Measurements from ENCODE around the gene DMD.
"Not testable (repeated sequence)": the region's sequence is repeated elsewhere in the genome, so short reads cannot be mapped to it uniquely, and the experiment has no call there.

Gene DMD

GRCh38 chrX:33211356-33212260 is at the start of gene DMD:
Gene DMD, minus strand, starts transcription at chrX:33211549. Its CDS starts 237 bp downstream, at chrX:33211312.
- no peak for DNase-seq (ENCODE audit: low read depth, low spot score)

GRCh38 chrX:33252306-33252825 is 41.0 kb upstream of the DMD start:
- DNase-seq (ENCODE audit: low read depth, low spot score): no peak

- no peak for DNase-seq (ENCODE audit: low read depth, low spot score)
Observed at GRCh38 chrX:33218819-33219218, 7.5 kb upstream of the DMD start.

- no peak for DNase-seq (ENCODE audit: low read depth, low spot score)
Observed at GRCh38 chrX:33210156-33210555, 1.2 kb downstream of the DMD start.

GRCh38 chrX:33207056-33207455 is 4.3 kb downstream of the DMD start:
- no peak for DNase-seq (ENCODE audit: low read depth, low spot score)

GRCh38 chrX:33205321-33205720 is 6.0 kb downstream of the DMD start:
- DNase-seq (ENCODE audit: low read depth, low spot score): no peak

GRCh38 chrX:33204889-33205288 is 6.5 kb downstream of the DMD start:
- DNase-seq (ENCODE audit: low read depth, low spot score): no peak

GRCh38 chrX:33198561-33199279 is 12.6 kb downstream of the DMD start:
- DNase-seq (ENCODE audit: low read depth, low spot score): no peak

GRCh38 chrX:33195698-33196097 is 15.7 kb downstream of the DMD start:
- no peak for DNase-seq (ENCODE audit: low read depth, low spot score)

GRCh38 chrX:33194876-33195433 is 16.4 kb downstream of the DMD start:
- no peak for DNase-seq (ENCODE audit: low read depth, low spot score)

GRCh38 chrX:33194289-33194688 is 17.1 kb downstream of the DMD start:
- no peak for DNase-seq (ENCODE audit: low read depth, low spot score)

- no peak for DNase-seq (ENCODE audit: low read depth, low spot score)
Observed at GRCh38 chrX:33190016-33190415, 21.3 kb downstream of the DMD start.

GRCh38 chrX:33188881-33189280 is 22.5 kb downstream of the DMD start:
- DNase-seq (ENCODE audit: low read depth, low spot score): no peak

GRCh38 chrX:33188286-33188685 is 23.1 kb downstream of the DMD start:
- DNase-seq (ENCODE audit: low read depth, low spot score): no peak

GRCh38 chrX:33184803-33185202 is 26.5 kb downstream of the DMD start:
- not testable (repeated sequence) for DNase-seq (ENCODE audit: low read depth, low spot score)

- no peak for DNase-seq (ENCODE audit: low read depth, low spot score)
Observed at GRCh38 chrX:33183361-33183760, 28.0 kb downstream of the DMD start.

- no peak for DNase-seq (ENCODE audit: low read depth, low spot score)
Observed at GRCh38 chrX:33178690-33179089, 32.7 kb downstream of the DMD start.

- no peak for DNase-seq (ENCODE audit: low read depth, low spot score)
Observed at GRCh38 chrX:33178218-33178617, 33.1 kb downstream of the DMD start.

- no peak for DNase-seq (ENCODE audit: low read depth, low spot score)
Observed at GRCh38 chrX:33175201-33175600, 36.1 kb downstream of the DMD start.

GRCh38 chrX:33171041-33171440 is 40.3 kb downstream of the DMD start:
- DNase-seq (ENCODE audit: low read depth, low spot score): no peak

GRCh38 chrX:33161829-33162228 is 49.5 kb downstream of the DMD start:
- no peak for DNase-seq (ENCODE audit: low read depth, low spot score)

- DNase-seq (ENCODE audit: low read depth, low spot score): no peak
Observed at GRCh38 chrX:33160273-33160672, 51.1 kb downstream of the DMD start.
